HG03066 (cell line): ENCODE results near the gene SYT2.
"Not testable (repeated sequence)": the region's sequence is repeated elsewhere in the genome, so short reads cannot be mapped to it uniquely, and the experiment has no call there.

Experiments used
- ATAC-seq: cut with Tn5 transposase; IDR thresholded peaks from one replicate; pipeline ENCODE4 v1.9.1; 2021; ENCODE audit warnings: low read depth; ENCODE audit not compliant: unreplicated experiment

Gene SYT2

GRCh38 chr1:202710070-202711045 lies at the start of gene SYT2:
SYT2 (minus strand) TSS chr1:202710454; CDS start chr1:202605772, 104,682 bp downstream.
- no peak for ATAC-seq

- ATAC-seq = no peak
Observed at GRCh38 chr1:202756391-202756790, 46.1 kb upstream of the SYT2 start.

GRCh38 chr1:202754293-202754692 lies 44.0 kb upstream of the SYT2 start:
- no peak for ATAC-seq

GRCh38 chr1:202752774-202753173 lies 42.5 kb upstream of the SYT2 start:
- no peak for ATAC-seq

DNA sequence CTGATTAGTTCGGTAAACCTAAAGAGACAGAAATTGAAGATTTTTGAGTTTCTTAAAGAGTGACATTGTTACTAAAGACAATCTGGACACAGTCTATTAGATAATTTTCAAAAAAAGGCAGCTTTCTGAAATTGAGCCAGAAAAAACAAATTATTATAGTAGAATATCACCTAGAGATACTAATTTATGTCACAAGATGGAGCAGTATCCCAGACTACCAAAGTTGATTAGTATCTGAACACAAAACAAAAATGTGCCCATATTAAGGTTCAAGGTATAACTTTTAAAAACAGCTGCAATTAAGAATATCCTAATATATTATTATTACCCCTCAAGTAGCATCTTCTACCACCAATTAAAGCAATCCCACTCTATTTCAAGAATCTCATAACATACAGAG lies 40.5 kb upstream of the SYT2 start:
- ATAC-seq = no peak

- no peak for ATAC-seq
Observed at GRCh38 chr1:202750024-202750423, 39.8 kb upstream of the SYT2 start.

DNA sequence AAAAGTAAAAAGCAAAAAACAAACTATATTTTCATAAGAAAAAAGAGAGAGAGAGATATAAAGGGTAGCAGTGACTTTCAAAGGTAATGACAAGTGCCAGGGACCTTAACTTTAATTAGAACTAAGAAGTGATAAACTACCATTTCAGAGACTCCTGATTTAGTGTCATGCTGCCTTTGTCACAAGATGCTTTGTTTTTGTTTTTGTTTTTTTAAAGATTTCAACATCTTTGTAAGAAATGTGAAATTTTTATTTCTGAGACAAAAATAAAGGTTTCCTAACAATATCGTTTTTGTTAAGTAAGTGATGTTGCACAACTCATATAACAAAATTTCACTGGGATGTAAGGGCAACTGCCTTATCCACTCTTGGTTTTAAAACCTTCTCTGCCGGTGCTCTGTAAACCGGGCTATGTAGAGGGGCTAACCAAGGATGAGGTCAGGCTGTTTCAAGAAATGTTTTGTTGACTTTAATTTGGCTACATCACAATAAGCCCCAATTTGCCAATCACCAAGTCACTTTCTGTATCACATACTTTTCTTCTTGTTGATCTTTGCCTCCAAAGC lies 35.2 kb upstream of the SYT2 start:
- no peak for ATAC-seq

- ATAC-seq = not testable (repeated sequence)
Observed at GRCh38 chr1:202744770-202745169, 34.5 kb upstream of the SYT2 start.

DNA sequence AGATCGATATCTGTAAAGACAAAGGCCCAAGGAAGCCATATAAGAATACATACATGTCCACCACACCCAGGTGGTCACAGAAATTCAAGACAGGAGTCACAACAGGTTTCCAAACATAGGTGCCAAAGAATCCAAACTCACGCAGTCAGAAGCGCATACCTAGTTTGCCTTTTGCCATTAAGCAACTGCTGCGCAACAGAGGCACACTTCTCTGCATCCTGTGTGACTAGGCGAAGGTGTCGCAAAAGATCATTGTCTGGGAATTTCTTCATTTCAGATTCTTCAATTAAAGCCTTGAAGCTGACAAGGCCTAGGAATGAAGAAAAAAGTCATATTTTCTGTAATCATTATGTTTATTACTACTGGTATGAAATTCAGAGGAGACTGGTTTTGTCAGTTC lies 32.2 kb upstream of the SYT2 start:
- ATAC-seq = no peak

DNA sequence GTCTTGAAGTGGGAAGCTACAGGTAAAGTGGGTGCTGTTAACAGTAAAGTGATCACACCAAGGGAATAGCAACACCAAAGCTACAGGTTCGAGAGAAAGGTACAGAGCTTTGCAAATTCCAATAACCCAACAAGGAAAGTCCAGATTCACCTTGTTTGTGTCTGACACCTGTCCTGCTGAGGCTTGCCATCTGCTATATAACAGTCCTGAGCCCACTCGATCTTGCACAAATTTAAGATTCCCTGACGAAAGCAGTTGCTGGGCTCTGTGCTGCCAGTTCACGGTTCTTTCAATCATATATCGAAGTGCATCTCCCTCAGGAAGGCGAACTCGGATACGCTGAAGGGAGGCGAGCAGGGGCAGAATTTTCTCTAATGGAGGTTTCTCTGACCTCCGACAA lies 23.0 kb upstream of the SYT2 start:
- ATAC-seq = no peak

- no peak for ATAC-seq
Observed at GRCh38 chr1:202728951-202729350, 18.7 kb upstream of the SYT2 start.

DNA sequence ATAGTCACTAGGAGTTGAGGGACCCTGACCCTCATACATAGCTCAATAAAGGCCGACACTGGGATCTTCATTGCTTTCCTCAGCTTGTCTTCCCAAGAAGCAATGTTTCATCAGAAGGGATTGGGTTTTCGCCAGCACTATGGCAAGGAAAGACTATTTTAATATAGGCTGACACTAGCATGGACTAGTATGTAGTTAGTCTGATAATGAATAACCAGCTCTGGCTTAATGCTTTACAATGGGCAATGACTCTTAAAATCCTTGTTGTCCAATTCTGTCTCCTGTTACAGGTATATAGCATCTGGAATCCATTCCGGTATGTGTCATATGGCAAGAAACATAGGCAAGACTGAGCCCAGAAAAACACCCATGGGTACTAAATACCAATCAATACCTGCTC lies 15.3 kb upstream of the SYT2 start:
- ATAC-seq = no peak

GRCh38 chr1:202723708-202724107 lies 13.5 kb upstream of the SYT2 start:
- no peak for ATAC-seq

GRCh38 chr1:202723046-202723445 lies 12.8 kb upstream of the SYT2 start:
- ATAC-seq = not testable (repeated sequence)

DNA sequence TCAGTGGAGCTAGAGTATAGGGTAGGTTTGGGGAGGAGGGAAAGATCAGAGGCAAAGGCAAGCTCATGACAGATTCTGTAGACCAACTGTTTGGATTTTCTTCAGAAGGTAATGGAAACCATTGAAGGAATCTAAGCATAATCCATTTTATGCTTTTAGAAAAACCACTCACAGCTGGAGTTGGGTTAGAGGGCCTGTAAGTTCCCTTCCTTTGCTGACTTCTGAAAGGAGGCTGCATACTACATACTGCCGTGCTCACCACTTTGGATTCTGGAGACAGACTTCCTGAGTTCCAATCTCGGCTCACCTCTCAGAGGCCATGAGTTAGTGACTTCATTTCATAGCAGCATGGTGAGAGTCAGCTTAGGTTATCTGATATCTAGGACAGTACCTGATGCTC lies 6.4 kb upstream of the SYT2 start:
- ATAC-seq = no peak

GRCh38 chr1:202714202-202714601 lies 3.9 kb upstream of the SYT2 start:
- ATAC-seq = not testable (repeated sequence)

- ATAC-seq = no peak
Observed at GRCh38 chr1:202713110-202713509, 2.9 kb upstream of the SYT2 start.

- ATAC-seq = no peak
Observed at GRCh38 chr1:202711949-202712635, 1.8 kb upstream of the SYT2 start.

DNA sequence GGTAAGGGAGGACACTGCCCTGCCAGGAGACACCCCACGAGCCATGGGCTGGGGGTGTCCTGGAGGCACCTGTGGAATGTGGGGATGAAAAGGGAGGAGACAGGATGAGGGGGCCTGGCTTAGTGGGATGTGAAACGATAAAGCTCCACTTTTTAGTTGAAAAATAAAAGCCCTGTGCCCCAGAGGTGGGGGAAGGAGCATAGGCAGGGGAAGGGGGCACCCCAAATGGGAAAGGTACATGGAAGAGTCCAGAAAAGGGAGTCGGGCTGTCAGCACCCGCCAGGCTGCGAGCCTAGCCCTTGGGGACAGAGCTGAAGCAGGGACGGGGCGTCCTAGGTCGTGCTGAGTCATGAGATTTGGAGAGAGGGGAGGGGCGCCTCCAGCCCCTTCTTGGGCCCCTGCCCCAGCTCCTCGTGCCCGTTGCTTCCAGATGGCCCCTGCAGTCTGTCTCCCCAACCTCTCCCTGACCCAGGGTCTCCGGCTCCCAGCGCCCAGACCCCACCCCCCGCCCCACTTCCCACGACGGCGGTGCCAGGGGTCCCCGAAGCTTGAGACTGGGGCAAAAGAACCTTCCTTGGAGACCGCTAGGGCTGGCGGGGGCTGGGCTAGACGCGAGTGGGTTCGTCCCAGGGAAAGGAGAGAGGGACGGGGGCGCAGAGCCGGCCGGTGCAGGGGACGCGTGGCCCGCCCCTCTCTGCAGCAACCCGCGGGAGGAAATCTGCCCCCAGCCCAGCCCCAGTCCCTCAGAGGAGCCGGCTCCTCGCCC lies 795 bp downstream of the SYT2 start:
- ATAC-seq = no peak

DNA sequence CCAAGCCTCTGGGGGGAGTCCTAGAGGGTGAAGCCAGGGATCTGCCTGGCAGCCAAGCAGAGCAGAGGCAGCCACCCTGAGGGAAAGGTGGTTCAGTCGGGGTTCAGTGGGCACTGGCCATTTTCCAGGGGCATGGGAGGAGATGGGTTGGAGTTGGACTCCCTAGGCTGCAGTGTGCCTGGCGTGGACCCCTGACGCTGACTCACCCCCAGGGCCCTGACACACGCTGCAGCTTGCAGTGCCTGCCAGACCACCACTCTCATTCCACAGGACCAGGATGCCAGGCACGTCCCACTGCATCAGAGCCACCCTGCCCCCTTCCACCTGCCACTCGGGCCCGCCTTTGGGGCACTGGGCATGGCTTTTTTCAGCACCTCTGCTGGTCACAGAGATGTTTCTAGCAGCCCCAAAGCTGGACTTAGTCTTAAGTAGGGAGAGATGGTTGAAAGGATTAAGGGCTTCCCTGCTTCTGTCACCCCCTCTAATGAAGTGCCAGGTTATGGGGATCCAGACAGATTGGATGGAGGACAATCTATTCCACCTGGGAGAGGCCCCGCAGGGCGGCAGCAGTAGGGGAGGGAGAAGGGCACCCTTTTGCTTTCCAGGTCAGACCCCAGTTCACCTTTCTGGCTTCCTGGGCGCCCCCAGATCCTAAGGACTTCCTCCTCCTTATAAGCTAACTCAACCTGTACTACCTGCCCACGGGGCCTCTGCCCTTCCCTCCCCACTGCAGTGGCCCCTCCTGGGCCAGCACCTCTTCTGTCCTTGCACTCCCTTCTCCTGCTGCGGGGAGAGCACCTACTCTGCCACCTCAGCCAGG lies 1.6 kb downstream of the SYT2 start:
- no peak for ATAC-seq
